Erythroblast (primary cell): ENCODE measurements around the gene XKRX.

ENCODE experiments used
- GATA1 ChIP-seq: IDR thresholded peaks from 2 replicates; pipeline ENCODE4 v1.6.1; 2011; ENCODE audit warnings: low read depth, mild to moderate bottlenecking, control low read depth, low read length, moderate library complexity
- POLR2A ChIP-seq: IDR thresholded peaks from 2 replicates; pipeline ENCODE4 v1.6.1; 2011; ENCODE audit warnings: mild to moderate bottlenecking, low read length

GRCh38 chrX:100883654-100884053 lies 45.1 kb downstream of the XKRX start:
- no peak for TF ChIP-seq POLR2A
- no peak for TF ChIP-seq GATA1
